ENCODE results near the gene STAB1.

DNA sequence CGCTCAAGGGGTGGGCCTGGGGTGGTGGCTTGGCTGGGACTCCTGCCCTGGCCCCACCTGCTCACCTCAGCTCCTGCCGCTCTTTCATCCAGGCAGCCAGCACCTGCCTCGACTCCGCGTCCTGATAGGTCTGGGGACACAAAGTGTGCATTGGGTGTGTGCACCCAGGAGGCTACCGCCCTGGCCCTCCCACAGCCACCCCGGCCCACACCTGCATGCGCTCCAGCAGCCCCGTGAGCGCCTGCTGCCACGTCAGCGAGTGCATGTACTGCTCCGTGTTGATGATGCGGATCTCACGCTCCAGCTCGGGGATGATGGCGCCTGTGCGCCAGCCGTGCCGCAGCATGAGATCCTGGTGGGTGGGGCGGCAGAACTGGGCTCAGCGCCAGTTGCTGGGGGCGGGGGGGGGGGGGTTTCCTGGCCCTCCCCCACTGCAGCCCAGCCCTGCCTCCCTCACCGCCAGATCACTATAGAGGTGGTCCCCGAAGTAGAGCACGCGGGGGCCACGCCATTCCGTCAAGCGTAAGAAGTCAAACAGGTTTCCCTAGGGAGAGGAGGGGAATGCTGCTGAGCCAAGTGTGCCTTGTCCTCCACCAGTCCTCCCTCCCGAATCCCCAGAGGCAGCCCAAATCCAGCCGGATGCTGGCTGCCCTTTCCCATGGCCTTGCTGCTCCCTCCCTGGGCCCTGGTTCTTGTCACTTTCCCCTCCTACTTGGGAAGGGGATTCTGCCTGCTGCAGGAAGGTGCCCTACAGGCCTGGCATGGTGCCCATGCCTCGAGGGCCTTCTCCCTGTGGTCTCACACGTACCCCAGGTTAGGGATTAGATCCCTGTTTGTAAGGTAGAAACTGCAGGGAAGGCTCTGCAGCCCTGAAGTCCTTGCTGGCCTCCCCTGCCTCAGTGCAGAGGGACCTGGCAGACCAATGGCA lies 29.9 kb downstream of the STAB1 start:
- TF ChIP-seq, protein P1, sequence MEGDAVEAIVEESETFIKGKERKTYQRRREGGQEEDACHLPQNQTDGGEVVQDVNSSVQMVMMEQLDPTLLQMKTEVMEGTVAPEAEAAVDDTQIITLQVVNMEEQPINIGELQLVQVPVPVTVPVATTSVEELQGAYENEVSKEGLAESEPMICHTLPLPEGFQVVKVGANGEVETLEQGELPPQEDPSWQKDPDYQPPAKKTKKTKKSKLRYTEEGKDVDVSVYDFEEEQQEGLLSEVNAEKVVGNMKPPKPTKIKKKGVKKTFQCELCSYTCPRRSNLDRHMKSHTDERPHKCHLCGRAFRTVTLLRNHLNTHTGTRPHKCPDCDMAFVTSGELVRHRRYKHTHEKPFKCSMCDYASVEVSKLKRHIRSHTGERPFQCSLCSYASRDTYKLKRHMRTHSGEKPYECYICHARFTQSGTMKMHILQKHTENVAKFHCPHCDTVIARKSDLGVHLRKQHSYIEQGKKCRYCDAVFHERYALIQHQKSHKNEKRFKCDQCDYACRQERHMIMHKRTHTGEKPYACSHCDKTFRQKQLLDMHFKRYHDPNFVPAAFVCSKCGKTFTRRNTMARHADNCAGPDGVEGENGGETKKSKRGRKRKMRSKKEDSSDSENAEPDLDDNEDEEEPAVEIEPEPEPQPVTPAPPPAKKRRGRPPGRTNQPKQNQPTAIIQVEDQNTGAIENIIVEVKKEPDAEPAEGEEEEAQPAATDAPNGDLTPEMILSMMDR (conservative IDR thresholded peaks at IDR 0.05 in 1 of 2, IDR thresholded peaks at IDR 0.05 in 1 of 2; ENCODE audit: low read depth in 1 of 2, low read length in 2 of 2): no peak
- TF ChIP-seq EZH2 (IDR thresholded peaks at IDR 0.05; ENCODE audit: low read length, missing control alignments): no peak
